Activated CD8-positive, alpha-beta memory T cell treated with anti-CD3 and anti-CD28 coated beads, Interleukin-2, amount 50 U/mL, for 1 hour (primary cell): ENCODE data around the gene BCOR.

Source experiments
- DNase-seq: peaks from one replicate; pipeline ENCODE4 v3.0.0-alpha.2; 2020; ENCODE audit errors: extremely low read depth

Gene BCOR

DNA sequence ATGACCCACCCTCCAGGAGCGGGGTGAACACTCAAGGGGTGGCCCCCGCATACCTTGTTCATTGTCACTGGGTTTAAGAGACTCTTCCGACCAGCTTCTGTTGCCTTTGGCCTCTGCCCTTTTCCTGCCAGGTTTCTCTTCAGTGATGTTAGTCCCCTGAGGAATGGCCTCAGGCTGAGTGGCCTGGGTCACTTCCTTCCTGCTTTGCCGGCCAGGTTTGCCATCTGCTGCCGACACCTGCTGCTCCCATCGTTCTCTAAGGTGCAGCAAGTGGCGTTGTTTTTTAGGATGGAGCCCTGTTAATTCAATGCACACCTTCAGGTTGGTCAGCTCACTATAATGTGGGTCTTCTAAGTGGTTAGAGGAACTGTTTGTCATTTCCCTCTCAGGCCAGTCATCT is 34.2 kb downstream of the BCOR start:
- DNase-seq: no peak

DNA sequence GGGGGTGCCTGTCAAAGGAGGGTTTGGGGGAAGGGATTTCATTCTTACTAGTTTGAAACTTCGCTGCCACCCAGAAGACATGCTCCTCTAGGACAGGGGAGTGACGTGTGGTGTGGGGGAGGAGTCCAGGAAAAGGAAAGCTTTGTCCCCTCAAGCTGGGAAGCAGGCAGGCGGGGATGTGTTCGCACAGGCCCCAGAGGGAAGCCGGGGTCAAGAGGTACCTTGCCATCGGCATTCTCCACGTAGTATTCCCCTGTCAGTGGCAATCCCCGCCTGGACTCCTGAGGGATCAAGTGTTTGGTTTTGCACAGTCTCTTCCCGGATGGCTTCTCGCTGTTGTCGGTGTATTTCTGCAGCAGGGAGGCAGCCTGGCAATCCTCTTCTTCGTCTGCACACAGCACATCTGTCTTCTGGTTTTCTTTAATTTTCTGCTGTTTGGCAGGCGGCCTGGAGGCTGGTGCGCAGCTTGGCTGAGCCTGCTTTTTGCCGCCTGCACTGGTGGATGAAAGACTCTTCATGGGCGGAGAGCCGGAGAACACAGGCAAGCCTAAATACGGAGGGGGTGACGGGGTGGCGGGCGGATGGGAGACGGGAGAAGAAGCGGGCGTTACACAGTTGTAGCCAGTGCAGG is 35.1 kb downstream of the BCOR start:
- no peak for DNase-seq

- DNase-seq: no peak
These were observed 35.8 kb downstream of the BCOR start for GRCh38 chrX:40061871-40062524.

DNA sequence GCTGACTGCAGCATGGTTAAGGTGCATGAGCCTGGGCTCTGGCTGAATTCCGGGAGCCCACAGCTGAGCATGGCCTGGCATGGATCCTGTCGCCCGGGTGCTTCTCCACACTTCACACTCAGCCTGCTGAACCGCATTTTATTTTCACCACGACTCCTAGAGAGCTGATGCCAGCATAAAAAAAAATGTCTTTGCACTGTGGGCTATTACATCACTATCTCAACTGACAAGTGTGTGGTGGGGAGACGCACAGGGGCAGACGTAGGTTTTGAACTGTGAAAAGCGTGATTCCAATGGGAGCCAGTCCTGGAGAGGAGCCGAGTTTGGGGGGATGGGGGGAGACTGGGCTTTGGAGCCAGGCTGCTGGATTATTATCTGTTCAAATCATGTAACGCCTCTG is 36.8 kb downstream of the BCOR start:
- no peak for DNase-seq

DNA sequence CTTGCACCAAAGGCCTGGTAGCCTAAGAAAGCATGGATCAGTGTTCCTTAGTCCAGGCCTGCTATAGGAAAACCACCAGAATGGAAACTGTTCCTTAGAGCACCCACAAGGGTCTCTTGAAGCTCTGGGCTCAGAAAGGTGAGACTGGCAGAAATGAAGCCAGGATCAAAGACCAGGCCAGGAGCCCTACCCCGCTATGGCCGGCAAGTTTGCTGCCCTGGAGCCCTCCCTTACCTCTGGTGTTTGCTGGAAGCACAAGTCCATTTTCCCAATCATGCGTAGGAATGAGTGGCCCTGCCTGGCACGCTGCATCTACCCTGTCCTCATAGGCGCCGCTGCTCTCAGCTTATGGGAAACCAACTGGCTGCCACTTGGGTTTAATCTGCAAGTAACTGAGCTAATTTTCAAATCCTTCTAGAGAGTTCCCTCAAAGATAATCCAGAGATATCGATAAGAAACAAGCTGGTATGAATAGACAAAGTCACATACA is 37.4 kb downstream of the BCOR start:
- DNase-seq: no peak

DNA sequence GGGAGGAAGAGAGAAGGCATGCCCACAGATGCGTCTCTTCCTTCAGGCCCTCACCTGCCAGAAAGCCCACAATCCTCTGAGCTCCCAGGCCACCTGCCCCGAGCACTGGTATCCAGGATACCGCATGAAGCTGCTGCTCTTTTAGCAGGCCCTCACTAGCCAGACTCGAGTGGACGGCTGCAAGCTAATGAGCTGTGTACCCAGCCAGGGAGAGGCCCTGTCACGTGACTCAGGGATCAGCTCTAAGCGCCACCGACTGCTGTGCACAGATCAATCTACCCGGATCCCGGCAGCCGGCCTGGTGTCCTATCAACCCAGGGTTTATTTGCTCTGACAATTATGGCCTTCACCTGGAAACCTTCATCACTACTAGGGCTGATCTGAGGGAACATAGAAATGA is 39.0 kb downstream of the BCOR start:
- no peak for DNase-seq

DNA sequence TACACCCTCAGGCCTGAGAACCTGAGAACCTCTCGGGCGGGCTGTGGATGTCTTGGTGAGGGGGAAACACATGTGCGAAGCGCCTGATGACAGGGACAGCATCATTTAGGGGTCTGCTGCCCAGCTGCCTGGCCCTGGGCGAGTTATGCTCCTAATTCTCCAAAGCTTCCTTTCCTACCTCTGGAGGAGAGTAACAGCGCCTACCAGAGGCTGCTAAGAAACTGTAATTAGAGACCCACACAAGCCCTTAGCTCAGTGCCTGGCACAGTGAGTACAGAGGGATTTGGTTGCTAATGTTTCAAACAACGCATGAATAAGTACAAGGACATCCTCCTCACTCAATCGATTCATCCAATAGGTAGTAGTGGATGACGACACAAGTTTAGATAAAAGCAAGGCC is 40.4 kb downstream of the BCOR start:
- no peak for DNase-seq

DNA sequence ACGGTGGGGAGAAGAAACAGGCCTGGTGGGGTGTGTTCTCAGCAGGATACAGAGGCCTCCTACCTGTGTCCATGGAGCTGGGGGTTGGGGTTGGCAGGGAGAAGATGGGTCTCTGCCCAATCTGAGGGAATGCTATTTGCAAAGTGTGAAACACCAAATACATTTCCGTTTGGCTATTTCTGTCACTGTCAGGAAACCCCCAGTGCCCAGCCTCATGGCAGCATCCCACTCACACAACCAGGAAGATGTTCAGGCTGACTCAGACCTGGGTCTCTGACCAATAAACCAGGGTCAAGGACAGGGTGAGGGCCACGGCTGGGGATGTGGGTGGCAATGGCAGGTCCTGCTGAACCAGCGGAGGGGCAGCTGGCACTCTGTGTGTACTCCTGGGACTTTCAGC is 41.3 kb downstream of the BCOR start:
- no peak for DNase-seq

GRCh38 chrX:40055495-40055894 is 42.3 kb downstream of the BCOR start:
- no peak for DNase-seq

- DNase-seq: no peak
These were observed 43.0 kb downstream of the BCOR start for GRCh38 chrX:40054793-40055192.

- no peak for DNase-seq
These were observed 47.2 kb downstream of the BCOR start for GRCh38 chrX:40050532-40050931.

GRCh38 chrX:40049084-40049641 is 48.6 kb downstream of the BCOR start:
- no peak for DNase-seq

GRCh38 chrX:40047485-40047884 is 50.3 kb downstream of the BCOR start:
- DNase-seq: no peak

DNA sequence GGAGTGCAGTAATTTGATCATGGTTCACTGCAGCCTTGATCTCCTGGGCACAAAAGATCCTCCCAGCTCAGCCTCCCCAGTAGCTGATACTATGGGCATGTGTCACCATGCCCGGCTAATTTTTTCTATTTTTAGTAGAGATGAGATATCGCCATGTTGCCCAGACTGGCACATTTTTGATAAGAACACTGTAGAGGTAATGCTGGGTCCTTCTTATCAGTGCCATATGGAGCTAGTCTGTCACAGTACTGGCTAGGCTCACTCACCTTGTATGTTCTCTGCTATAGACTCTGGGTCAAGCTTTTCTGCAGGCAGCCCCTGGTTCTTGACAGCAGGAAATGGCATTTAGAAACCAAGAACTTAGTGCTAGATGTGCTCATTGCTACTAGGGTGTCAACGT is 53.9 kb downstream of the BCOR start:
- DNase-seq: no peak

DNA sequence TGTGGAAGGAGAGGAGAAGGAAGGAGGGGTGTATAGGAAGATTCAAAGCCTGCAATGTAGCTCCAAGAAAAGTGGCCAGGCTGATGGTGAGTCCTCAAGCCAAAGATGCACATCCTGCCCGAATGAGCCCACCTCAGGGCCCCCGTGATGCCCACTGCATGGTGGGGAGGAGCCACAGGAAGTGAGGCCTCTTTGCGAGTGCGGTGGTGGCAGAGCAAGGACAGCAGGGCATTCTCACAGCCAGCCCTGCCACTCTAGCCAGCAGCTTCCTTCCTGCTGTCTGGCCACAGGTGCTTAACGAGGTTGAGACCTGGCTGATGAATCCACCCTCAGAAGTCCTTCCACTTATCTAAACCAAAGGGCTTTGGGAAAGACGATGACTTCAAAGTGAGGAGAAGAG is 55.8 kb downstream of the BCOR start:
- DNase-seq: no peak

DNA sequence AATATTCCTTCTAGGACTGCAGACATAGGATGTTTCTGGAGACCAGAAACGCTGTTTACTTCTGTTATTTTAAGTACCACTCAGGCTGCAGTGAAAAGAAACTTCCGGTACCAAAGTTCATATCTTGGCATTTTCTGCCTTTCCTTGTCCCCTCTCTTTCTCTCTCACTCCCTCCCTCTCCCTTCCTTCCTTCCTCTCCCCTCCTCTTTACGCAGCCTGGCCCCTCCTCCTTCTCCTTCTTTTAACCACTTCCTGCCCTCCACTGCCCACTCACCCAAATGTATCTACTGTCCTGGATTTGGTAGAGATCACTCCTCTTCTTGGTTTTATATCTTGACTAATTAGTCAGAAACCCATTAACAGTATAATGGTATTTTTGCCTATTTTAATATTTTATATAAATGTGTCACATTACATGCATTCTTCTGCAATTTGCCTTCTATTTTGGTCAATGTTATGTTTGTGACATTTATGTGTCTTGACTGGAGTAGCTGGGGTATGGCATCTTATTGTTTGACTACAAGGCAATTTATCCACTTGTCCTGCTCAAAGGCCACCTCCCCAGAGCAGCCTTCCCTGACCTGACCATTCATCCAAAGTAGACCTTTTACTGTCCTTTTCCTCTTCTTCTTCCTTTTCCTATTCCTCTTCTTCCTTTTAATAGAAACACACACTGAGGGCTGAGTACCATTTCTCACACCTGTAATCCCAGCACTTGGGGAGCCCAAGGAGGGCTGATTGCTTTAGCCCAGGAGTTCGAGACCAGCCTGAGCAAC is 56.9 kb downstream of the BCOR start:
- no peak for DNase-seq

DNA sequence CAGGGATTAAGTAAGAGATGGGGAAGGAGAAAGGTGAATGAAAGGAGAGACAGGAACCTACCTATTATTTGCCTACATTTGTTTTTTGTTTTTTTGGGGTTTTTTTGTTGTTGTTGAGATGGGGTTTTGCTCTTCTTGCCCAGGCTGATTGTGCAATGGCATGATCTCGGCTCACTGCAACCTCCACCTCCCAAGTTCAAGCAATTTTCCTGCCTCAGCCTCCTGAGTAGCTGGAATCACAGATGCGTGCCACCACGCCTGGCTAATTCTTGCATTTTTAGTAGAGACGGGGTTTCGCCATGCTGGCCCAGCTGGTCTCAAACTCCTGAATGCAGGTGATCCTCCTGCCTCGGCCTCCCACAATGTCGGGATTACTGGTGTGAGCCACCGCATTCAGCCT is 57.9 kb downstream of the BCOR start:
- DNase-seq: no peak

DNA sequence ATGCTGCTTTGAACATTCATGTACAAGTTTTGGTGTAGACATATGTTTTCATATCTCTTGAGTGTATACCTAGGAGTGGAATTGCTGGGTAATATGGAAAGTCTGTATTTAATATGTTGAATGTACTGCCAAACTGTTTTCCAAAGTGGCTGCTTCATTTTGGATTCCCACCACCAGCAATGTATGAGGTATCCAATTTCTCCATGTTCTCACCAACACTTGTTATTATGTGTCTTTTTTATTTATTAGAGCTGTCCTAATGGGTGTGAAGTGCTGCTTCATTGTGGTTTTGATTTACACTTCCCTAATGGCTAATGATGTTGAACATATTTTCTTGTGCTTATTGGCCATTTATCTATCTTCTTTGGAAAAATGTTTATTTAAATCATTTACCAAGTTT is 60.4 kb downstream of the BCOR start:
- no peak for DNase-seq

- no peak for DNase-seq
These were observed 62.0 kb downstream of the BCOR start for GRCh38 chrX:40035726-40036125.

- DNase-seq: no peak
These were observed 65.8 kb downstream of the BCOR start for GRCh38 chrX:40031911-40032310.

GRCh38 chrX:40030205-40030604 is 67.6 kb downstream of the BCOR start:
- no peak for DNase-seq

DNA sequence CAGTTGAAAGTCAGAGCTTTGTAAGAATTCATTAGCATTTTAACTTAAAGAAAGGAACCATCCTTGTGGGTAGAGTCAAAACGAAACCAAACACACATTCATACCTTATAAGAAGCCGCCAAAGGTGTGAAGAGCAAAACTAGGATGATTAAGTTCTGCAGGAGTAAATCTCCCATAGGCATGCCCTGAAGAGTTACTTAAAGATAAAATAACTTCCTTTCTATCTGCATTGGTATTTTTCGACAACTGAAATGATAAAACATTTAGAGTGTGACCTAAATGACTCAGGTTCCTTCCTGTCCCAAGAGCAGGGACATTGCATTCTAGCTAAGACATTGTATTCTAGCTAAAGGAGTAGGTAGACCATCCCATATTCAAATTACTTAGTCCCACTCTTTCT is 75.3 kb downstream of the BCOR start:
- DNase-seq: no peak

GRCh38 chrX:40021647-40022046 is 76.1 kb downstream of the BCOR start:
- no peak for DNase-seq
